ENCODE measurements around the gene NUDT14.

NUDT14 gene

GRCh38 chr14:105135700-105136395 is 45.3 kb downstream of the NUDT14 start:
- TF ChIP-seq, protein P1, sequence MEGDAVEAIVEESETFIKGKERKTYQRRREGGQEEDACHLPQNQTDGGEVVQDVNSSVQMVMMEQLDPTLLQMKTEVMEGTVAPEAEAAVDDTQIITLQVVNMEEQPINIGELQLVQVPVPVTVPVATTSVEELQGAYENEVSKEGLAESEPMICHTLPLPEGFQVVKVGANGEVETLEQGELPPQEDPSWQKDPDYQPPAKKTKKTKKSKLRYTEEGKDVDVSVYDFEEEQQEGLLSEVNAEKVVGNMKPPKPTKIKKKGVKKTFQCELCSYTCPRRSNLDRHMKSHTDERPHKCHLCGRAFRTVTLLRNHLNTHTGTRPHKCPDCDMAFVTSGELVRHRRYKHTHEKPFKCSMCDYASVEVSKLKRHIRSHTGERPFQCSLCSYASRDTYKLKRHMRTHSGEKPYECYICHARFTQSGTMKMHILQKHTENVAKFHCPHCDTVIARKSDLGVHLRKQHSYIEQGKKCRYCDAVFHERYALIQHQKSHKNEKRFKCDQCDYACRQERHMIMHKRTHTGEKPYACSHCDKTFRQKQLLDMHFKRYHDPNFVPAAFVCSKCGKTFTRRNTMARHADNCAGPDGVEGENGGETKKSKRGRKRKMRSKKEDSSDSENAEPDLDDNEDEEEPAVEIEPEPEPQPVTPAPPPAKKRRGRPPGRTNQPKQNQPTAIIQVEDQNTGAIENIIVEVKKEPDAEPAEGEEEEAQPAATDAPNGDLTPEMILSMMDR (IDR thresholded peaks at IDR 0.05): no peak
- no peak for DNase-seq
- Mint-ChIP-seq H3K27me3 (ENCODE audit: low read depth, poor library complexity) (peaks cover 13% of the 10 kb centered on the region), H3K9me3 (peaks cover 22% of the 10 kb centered on the region), H3K36me3 (ENCODE audit: low read depth) (peaks cover 2% of the 10 kb centered on the region), H3K4me1 (peaks cover 8% of the 10 kb centered on the region), H3K27ac (no peak overlapping the region), H3K4me3 (no peak overlapping the region)

- H3K36me3 Mint-ChIP-seq (ENCODE audit: low read depth): no peaks in the 10 kb centered on the region
- H3K4me1 Mint-ChIP-seq: peaks cover 8% of the 10 kb centered on the region
- peaks cover 18% of the 10 kb centered on the region for H3K27me3 Mint-ChIP-seq (ENCODE audit: low read depth, poor library complexity)
- DNase-seq: no peak
- no peak overlapping the region for H3K27ac Mint-ChIP-seq
- peaks cover 31% of the 10 kb centered on the region for H3K9me3 Mint-ChIP-seq
- no peak overlapping the region for H3K4me3 Mint-ChIP-seq
- TF ChIP-seq, protein P1 (IDR thresholded peaks at IDR 0.05): no peak
Observed at GRCh38 chr14:105132921-105133654, 48.0 kb downstream of the NUDT14 start.

GRCh38 chr14:105131241-105131640 is 49.9 kb downstream of the NUDT14 start:
- no peak for DNase-seq
- Mint-ChIP-seq H3K27ac (no peak overlapping the region), H3K27me3 (ENCODE audit: low read depth, poor library complexity) (peaks cover 27% of the 10 kb centered on the region), H3K4me3 (no peak overlapping the region), H3K4me1 (peaks cover 7% of the 10 kb centered on the region), H3K36me3 (ENCODE audit: low read depth) (no peaks in the 10 kb centered on the region), H3K9me3 (peaks cover 31% of the 10 kb centered on the region)
- TF ChIP-seq, protein P1 (IDR thresholded peaks at IDR 0.05): no peak

GRCh38 chr14:105128059-105128458 is 53.1 kb downstream of the NUDT14 start:
- Mint-ChIP-seq H3K4me3 (no peak overlapping the region), H3K4me1 (peaks cover 25% of the 10 kb centered on the region), H3K27ac (no peak overlapping the region), H3K9me3 (peaks cover 36% of the 10 kb centered on the region), H3K36me3 (ENCODE audit: low read depth) (no peaks in the 10 kb centered on the region), H3K27me3 (ENCODE audit: low read depth, poor library complexity) (peaks cover 38% of the 10 kb centered on the region)
- TF ChIP-seq, protein P1 (IDR thresholded peaks at IDR 0.05): no peak
- no peak for DNase-seq

GRCh38 chr14:105126981-105127329 is 54.2 kb downstream of the NUDT14 start:
- peaks cover 25% of the 10 kb centered on the region for H3K4me1 Mint-ChIP-seq
- TF ChIP-seq, protein P1 (IDR thresholded peaks at IDR 0.05): no peak
- DNase-seq: no peak
- H3K36me3 Mint-ChIP-seq (ENCODE audit: low read depth): no peaks in the 10 kb centered on the region
- no peak overlapping the region for H3K27ac Mint-ChIP-seq
- H3K9me3 Mint-ChIP-seq: peaks cover 42% of the 10 kb centered on the region
- no peak overlapping the region for H3K4me3 Mint-ChIP-seq
- H3K27me3 Mint-ChIP-seq (ENCODE audit: low read depth, poor library complexity): peaks cover 47% of the 10 kb centered on the region
